SU-DHL-6 (cell line): ENCODE data around the gene RIPOR2.

Experiments
- CTCF ChIP-seq: fragments of 200-600 bp; sonication (generic); IDR thresholded peaks from one replicate; pipeline ENCODE4 v1.5.1; 2017; ENCODE audit warnings: antibody characterized with exemption, mild to moderate bottlenecking, low read length, moderate library complexity; ENCODE audit not compliant: insufficient read depth, poor library complexity, severe bottlenecking
- EZH2phosphoT487 ChIP-seq: fragments of 200-600 bp; sonication (generic), shearing (Covaris generic); conservative IDR thresholded peaks from 2 replicates; pipeline ENCODE4 v1.6.1; 2018; ENCODE audit warnings: mild to moderate bottlenecking, antibody characterized with exemption, low read length, moderate library complexity, mixed read lengths

- TF ChIP-seq CTCF (no peak), EZH2phosphoT487 (no peak)
Measured at GRCh38 chr6:24963339-24963738, 27.6 kb upstream of the RIPOR2 start.
